ENCODE results near the gene DAPK1.
A peak's percentile ranks its signal among the peaks of the same experiment; 100 is the strongest.

DAPK1 gene

GRCh38 chr9:87478226-87478992 lies 19.3 kb upstream of the DAPK1 start:
- ChIA-PET POLR2A (no interaction called here), CTCF (interaction anchor here (1.0 to 1.4 kb wide), 5 partner anchors 15 to 104 kb away, joined by 3 to 4 read pairs (median 3); partner anchors contain the start of gene DAPK1)
- DNase-seq (ENCODE audit: extremely low spot score) = no peak
- TF ChIP-seq, protein P1, sequence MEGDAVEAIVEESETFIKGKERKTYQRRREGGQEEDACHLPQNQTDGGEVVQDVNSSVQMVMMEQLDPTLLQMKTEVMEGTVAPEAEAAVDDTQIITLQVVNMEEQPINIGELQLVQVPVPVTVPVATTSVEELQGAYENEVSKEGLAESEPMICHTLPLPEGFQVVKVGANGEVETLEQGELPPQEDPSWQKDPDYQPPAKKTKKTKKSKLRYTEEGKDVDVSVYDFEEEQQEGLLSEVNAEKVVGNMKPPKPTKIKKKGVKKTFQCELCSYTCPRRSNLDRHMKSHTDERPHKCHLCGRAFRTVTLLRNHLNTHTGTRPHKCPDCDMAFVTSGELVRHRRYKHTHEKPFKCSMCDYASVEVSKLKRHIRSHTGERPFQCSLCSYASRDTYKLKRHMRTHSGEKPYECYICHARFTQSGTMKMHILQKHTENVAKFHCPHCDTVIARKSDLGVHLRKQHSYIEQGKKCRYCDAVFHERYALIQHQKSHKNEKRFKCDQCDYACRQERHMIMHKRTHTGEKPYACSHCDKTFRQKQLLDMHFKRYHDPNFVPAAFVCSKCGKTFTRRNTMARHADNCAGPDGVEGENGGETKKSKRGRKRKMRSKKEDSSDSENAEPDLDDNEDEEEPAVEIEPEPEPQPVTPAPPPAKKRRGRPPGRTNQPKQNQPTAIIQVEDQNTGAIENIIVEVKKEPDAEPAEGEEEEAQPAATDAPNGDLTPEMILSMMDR (IDR thresholded peaks at IDR 0.05; ENCODE audit: control extremely low read depth, extremely low read depth, low read depth, missing control alignments) = no peak

GRCh38 chr9:87479801-87480201 lies 17.9 kb upstream of the DAPK1 start:
- TF ChIP-seq, protein P1 (IDR thresholded peaks at IDR 0.05; ENCODE audit: control extremely low read depth, extremely low read depth, low read depth, missing control alignments) = no peak
- CTCF ChIA-PET = interaction anchor here (1.0 kb wide), 1 partner anchor 10 kb away, joined by 3 read pairs; no protein-coding TSS in a partner anchor
- DNase-seq (ENCODE audit: extremely low spot score) = peak; percentile 75
- POLR2A ChIA-PET = interaction anchor here (0.6 kb wide), 1 partner anchor 17 kb away, joined by 4 read pairs; no protein-coding TSS in a partner anchor

DNA sequence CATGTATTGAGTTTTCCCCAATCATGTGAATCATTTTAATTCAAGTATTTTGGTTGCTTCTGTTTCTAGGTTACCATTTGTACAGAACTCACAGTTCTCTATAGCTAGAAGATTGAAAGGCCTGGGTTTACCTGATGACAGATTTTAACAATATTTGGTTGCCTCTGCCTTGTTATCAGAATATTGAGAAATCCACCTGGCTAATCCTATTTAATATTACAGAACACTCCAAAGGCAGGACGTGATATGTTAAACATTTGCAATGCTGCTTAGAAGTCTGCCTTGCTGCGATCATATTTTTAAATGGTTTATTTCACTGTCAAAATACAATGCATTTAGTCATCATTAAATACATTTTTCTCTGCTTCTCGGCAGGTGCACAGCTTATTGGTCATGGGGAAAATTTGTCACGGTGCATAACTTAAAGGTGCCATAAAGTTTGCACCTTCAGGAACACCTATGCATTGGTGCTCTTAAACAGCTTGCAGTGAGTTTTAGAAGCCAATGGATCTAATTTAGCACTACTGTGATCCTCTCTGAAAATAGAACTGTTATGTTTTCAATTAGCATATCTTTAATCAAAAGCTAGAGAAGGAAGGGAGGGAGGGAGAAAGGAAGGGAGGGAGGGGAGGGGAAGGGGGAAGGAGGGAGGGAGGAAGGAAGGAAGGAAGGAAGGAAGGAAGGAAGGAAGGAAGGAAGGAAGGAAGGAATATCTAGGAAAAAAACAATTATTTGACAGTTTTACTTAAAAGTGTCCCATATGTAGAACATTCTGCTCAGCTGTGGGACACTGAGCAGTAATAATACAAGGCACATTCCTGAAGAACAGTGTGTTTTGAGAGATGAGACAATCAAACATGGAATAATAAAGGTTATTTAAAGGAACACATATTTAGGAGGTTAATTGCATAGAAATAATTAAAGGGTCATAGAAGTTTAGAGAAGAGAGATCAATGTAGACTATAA lies 15.5 kb upstream of the DAPK1 start:
- CTCF ChIA-PET = interaction anchor here (1.0 to 1.8 kb wide), 7 partner anchors 9 to 108 kb away, joined by 3 to 5 read pairs (median 5); partner anchors contain the start of gene DAPK1
- TF ChIP-seq, protein P1 (IDR thresholded peaks at IDR 0.05; ENCODE audit: control extremely low read depth, extremely low read depth, low read depth, missing control alignments) = no peak
- POLR2A ChIA-PET = no interaction called here

DNA sequence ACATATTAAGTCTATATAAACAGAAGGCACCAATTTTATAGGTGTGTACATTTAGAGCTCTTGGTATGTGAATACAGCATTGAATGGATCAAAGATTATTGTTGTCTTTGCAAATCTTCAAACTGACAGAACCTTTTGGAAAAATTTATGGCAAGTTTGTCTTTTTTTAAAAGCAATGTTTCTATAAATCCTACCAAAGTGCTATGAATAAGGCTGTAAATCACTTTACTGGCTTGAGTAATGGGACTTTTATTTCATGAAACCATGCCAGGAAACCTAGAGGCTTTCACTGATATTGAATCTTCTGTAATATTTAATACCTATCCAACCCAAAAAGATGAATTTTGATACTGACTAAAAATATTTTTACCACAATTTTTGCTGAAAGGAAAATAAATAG lies 7.4 kb upstream of the DAPK1 start:
- DNase-seq (ENCODE audit: extremely low spot score) = no peak
- TF ChIP-seq, protein P1 (IDR thresholded peaks at IDR 0.05; ENCODE audit: control extremely low read depth, extremely low read depth, low read depth, missing control alignments) = no peak
- ChIA-PET POLR2A (no interaction called here), CTCF (interaction anchor here (2.1 kb wide), 1 partner anchor 8 kb away, joined by 4 read pairs; no protein-coding TSS in a partner anchor)

More for the DNA sequence above, 15.5 kb upstream of the DAPK1 start:
- DNase-seq (ENCODE audit: extremely low spot score) = no peak

GRCh38 chr9:87490907-87491306 lies 6.8 kb upstream of the DAPK1 start:
- POLR2A ChIA-PET = no interaction called here
- TF ChIP-seq, protein P1 (IDR thresholded peaks at IDR 0.05; ENCODE audit: control extremely low read depth, extremely low read depth, low read depth, missing control alignments) = no peak
- CTCF ChIA-PET = interaction anchor here (2.1 kb wide), 1 partner anchor 9 kb away, joined by 4 read pairs; no protein-coding TSS in a partner anchor
- DNase-seq (ENCODE audit: extremely low spot score) = no peak

GRCh38 chr9:87491523-87491922 lies 6.1 kb upstream of the DAPK1 start:
- CTCF ChIA-PET = interaction anchor here (0.6 to 2.1 kb wide), 2 partner anchors 10 to 120 kb away, joined by 3 to 4 read pairs; no protein-coding TSS in a partner anchor
- DNase-seq (ENCODE audit: extremely low spot score) = no peak
- TF ChIP-seq, protein P1 (IDR thresholded peaks at IDR 0.05; ENCODE audit: control extremely low read depth, extremely low read depth, low read depth, missing control alignments) = no peak
- POLR2A ChIA-PET = no interaction called here
